ENCODE results near the gene CELA2A. TPM values are rescaled to one million over a fixed set of nuclear protein-coding genes. Genes with fewer than 3 reads are reported as not detected.

CELA2A gene
- total RNA-seq, 1 donor from 2014 or later = not detected

GRCh38 chr1:15446212-15446611 lies 10.3 kb upstream of the CELA2A start:
- no peaks in the 10 kb centered on the region for H3K4me1 ChIP-seq
- H3K9me3 ChIP-seq (replicated peaks) = peaks cover 4% of the 10 kb centered on the region
- TF ChIP-seq CTCF (IDR thresholded peaks at IDR 0.05; ENCODE audit: borderline replicate concordance) = no peak
- DNase-seq = no peak
- H3K4me3 ChIP-seq = no peak overlapping the region
- no peaks in the 10 kb centered on the region for H3K36me3 ChIP-seq
- intact Hi-C loops (cut with micrococcal nuclease) = no loop called here
- no peak overlapping the region for H3K27ac ChIP-seq (replicated peaks)
- peaks cover 31% of the 10 kb centered on the region for H3K27me3 ChIP-seq (ENCODE audit: low read depth)

GRCh38 chr1:15448877-15449462 lies 7.6 kb upstream of the CELA2A start:
- no peak overlapping the region for H3K27ac ChIP-seq (replicated peaks)
- H3K4me3 ChIP-seq = no peak overlapping the region
- no peak for DNase-seq
- peaks cover 31% of the 10 kb centered on the region for H3K27me3 ChIP-seq (ENCODE audit: low read depth)
- intact Hi-C loops (cut with micrococcal nuclease) = no loop called here
- H3K36me3 ChIP-seq = no peaks in the 10 kb centered on the region
- no peaks in the 10 kb centered on the region for H3K4me1 ChIP-seq
- peaks cover 4% of the 10 kb centered on the region for H3K9me3 ChIP-seq (replicated peaks)
- TF ChIP-seq CTCF (IDR thresholded peaks at IDR 0.05; ENCODE audit: borderline replicate concordance) = no peak

- Histone ChIP-seq H3K36me3 (no peaks in the 10 kb centered on the region), H3K27me3 (ENCODE audit: low read depth) (peaks cover 31% of the 10 kb centered on the region), H3K9me3 (replicated peaks) (peaks cover 4% of the 10 kb centered on the region), H3K4me1 (no peaks in the 10 kb centered on the region), H3K27ac (replicated peaks) (no peak overlapping the region), H3K4me3 (no peak overlapping the region)
- intact Hi-C loops (cut with micrococcal nuclease) = no loop called here
- no peak for DNase-seq
- no peak for TF ChIP-seq CTCF (IDR thresholded peaks at IDR 0.05; ENCODE audit: borderline replicate concordance)
Observed at GRCh38 chr1:15449567-15449966, 7.0 kb upstream of the CELA2A start.

GRCh38 chr1:15451014-15451722 lies 5.4 kb upstream of the CELA2A start:
- Histone ChIP-seq H3K4me3 (no peak overlapping the region), H3K4me1 (no peaks in the 10 kb centered on the region), H3K9me3 (replicated peaks) (peaks cover 4% of the 10 kb centered on the region), H3K27ac (replicated peaks) (no peak overlapping the region), H3K27me3 (ENCODE audit: low read depth) (peaks cover 19% of the 10 kb centered on the region), H3K36me3 (no peaks in the 10 kb centered on the region)
- intact Hi-C loops (cut with micrococcal nuclease) = no loop called here
- no peak for TF ChIP-seq CTCF (IDR thresholded peaks at IDR 0.05; ENCODE audit: borderline replicate concordance)
- DNase-seq = no peak

GRCh38 chr1:15452216-15452615 lies 4.3 kb upstream of the CELA2A start:
- H3K27me3 ChIP-seq (ENCODE audit: low read depth) = peaks cover 9% of the 10 kb centered on the region
- peaks cover 4% of the 10 kb centered on the region for H3K9me3 ChIP-seq (replicated peaks)
- no peak overlapping the region for H3K4me3 ChIP-seq
- no peaks in the 10 kb centered on the region for H3K4me1 ChIP-seq
- no peak for TF ChIP-seq CTCF (IDR thresholded peaks at IDR 0.05; ENCODE audit: borderline replicate concordance)
- no peaks in the 10 kb centered on the region for H3K36me3 ChIP-seq
- no peak for DNase-seq
- H3K27ac ChIP-seq (replicated peaks) = no peak overlapping the region
- intact Hi-C loops (cut with micrococcal nuclease) = no loop called here
